Left colon (tissue), 2 donors: Measurements from ENCODE around the gene TCOF1. TPM values are rescaled to one million over a fixed set of nuclear protein-coding genes. Genes with fewer than 3 reads are reported as not detected.

ENCODE experiments used
- ATAC-seq: fragments of 200-7000 bp; cut with Tn5 transposase; one replicate; pipeline ENCODE4 v1.9.1; 2020; ENCODE audit warnings: mild to moderate bottlenecking, moderate library complexity
- DNase-seq, 2 donors: peaks; one replicate each; pipeline ENCODE4 v3.0.0-alpha.2; 2020
- intact Hi-C, 2 donors: fragments of 100-400 bp; cut with DNase I in 1 of 2; cut with micrococcal nuclease in 1 of 2; formaldehyde crosslinking; loops; one replicate each; pipeline versions ENCODE4 v1.11.2 to v1.14.0; 2022; cut with DNase I, micrococcal nuclease
- long read RNA-seq: library from polyadenylated mRNA; unstranded; transcript quantifications from one replicate; pipeline ENCODE4 v2.0.0, GENCODE V29; 2021
- total RNA-seq, 2 donors: library from RNA; stranded (reverse); fragmentation: NEBNext Ultra II Directional; extraction: Animal tissue kit (Norgen Biotek cat#: 25700); gene quantifications; one replicate each; pipeline ENCODE4 v1.2.1, GENCODE V29; 2021
- donor health status: DM: no; HTN: no; CAD: no.
- donor health status: DM: yes; HTN: yes; CAD: no.

TCOF1 gene, protein sequence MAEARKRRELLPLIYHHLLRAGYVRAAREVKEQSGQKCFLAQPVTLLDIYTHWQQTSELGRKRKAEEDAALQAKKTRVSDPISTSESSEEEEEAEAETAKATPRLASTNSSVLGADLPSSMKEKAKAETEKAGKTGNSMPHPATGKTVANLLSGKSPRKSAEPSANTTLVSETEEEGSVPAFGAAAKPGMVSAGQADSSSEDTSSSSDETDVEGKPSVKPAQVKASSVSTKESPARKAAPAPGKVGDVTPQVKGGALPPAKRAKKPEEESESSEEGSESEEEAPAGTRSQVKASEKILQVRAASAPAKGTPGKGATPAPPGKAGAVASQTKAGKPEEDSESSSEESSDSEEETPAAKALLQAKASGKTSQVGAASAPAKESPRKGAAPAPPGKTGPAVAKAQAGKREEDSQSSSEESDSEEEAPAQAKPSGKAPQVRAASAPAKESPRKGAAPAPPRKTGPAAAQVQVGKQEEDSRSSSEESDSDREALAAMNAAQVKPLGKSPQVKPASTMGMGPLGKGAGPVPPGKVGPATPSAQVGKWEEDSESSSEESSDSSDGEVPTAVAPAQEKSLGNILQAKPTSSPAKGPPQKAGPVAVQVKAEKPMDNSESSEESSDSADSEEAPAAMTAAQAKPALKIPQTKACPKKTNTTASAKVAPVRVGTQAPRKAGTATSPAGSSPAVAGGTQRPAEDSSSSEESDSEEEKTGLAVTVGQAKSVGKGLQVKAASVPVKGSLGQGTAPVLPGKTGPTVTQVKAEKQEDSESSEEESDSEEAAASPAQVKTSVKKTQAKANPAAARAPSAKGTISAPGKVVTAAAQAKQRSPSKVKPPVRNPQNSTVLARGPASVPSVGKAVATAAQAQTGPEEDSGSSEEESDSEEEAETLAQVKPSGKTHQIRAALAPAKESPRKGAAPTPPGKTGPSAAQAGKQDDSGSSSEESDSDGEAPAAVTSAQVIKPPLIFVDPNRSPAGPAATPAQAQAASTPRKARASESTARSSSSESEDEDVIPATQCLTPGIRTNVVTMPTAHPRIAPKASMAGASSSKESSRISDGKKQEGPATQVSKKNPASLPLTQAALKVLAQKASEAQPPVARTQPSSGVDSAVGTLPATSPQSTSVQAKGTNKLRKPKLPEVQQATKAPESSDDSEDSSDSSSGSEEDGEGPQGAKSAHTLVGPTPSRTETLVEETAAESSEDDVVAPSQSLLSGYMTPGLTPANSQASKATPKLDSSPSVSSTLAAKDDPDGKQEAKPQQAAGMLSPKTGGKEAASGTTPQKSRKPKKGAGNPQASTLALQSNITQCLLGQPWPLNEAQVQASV (N-terminal part only)
- 10 to 100 TPM; 14.6 to 21.7 TPM for total RNA-seq
- long read RNA-seq, partial matches to known transcripts = 13 of 22 reads
- long read RNA-seq, other reads (novel, unspliced or antisense) = 9 of 22 reads

DNA sequence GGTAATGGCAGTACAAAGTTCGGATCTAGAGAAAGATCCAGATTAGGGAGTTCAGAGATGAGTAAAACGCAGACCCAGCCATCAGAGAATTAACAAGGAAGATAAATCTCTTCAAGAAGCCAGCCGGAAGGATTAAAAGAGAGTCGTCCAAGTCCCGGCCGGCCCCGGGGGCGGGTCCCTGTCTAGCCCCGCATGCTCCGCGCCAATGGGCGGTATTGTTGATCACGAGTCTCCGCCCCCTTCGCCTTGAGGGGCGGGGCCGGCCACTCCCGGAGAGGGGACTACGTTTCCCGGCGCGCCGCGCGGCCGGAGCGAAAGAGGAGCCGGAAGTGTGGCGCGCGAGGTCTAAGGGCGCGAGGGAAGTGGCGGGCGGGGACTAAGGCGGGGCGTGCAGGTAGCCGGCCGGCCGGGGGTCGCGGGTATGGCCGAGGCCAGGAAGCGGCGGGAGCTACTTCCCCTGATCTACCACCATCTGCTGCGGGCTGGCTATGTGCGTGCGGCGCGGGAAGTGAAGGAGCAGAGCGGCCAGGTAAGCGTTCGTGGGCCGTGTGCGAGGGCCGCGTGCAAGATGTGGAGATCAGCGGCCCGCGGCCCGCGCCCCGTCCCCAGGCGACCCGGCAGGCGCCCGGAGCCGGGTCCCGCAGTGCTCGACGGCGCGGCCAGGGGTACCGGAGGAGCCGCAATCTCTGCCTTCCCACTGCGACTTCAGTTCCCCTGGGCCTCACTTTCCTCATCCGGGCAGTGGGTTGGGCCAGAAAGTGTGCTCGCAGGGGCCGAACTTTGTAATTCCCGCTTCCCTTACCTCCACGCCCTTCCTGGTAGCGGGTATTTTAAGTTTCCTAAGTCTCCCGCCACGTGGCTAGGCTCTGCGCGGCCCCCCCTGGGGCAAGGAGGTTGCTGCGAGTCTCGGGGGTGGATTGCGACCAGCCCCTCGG, at the start of gene TCOF1:
TSS of gene TCOF1 (plus strand) at position 372 of the 935 bp plus-strand sequence. CDS start at position 422, 50 bp downstream.
- intact Hi-C loops = no loop called here
- ATAC-seq (peak; percentile 93), DNase-seq (peak; percentile 96 to 99)

DNA sequence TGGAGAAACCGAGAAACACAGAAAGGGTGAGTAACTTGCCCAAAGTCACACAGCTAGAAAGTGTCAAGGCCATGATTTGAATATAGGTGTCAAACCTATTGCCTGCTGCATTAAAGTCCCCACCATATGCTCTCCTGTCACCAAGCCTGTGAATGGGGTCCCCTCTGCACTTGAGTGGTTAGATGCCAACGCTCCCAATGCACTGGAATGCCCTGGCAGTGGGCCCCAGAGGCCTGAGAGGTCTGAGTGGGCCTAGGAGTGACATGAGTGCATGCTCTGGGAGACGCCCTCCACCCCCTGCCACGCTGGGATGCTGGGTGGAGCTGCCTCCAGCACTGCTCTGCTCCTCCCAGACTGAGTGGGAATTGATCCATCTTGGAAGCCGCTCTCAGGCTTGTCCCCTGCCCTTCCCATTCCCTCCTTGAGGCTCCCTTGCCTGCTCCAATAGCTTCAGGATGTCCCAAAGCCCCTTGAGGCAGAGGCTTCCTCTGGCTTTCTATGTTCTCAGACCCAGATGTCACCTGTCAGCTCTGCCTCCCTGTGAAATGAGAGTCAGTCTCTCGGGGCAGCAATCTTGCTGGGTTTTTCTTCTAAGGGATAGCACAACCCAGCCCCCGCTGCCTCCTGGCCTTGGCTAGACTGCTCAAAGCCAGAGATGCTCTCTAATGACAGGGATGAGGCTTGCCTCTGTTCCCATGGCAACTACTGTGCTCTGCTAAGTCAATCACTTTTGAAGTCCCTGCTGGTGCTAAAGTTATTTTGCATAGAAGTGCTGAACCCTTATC, 48.2 kb upstream of the TCOF1 start:
- no peak for DNase-seq
- intact Hi-C loops = no loop called here
- no peak for ATAC-seq

DNA sequence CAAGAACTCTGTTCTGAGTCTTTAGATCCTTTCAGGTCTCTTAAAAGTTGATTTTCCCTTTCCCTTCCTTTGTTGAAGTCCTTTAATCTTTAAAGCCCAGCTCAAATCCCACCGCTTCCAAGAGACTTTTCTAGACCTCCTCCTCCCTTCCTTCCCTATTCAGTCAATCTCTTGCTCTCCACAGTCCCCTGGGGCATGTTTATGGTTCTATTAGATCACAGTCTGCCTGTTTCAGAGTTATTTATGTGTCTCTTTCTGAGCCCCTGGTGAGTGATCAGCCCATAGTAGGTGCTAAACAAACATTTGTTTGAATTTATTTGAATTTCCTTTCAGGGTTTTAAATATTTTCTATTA, 47.6 kb upstream of the TCOF1 start:
- intact Hi-C loops = no loop called here

DNA sequence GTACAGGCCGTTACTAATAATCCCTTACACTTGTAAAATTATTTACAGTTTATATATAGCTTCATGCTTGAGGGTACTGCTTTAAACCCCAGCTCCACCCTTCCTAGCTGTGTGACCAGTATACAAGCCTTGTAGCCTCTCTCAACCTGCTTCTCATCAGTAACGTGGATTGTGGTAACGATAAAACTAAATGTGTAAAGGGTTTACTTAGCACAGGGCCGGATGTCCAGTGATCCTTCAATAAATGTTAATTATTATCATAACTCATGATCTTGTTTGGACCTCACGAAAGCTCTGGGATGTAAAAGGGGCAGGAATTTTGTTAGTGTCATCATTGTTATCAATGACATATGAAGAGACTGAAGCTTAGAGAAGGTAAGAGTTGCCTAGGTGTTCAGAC, 47.3 kb upstream of the TCOF1 start:
- ATAC-seq (no peak), DNase-seq (no peak)
- intact Hi-C loops = no loop called here

More for the DNA sequence above, 47.6 kb upstream of the TCOF1 start:
- DNase-seq = no peak
- ATAC-seq = no peak

DNA sequence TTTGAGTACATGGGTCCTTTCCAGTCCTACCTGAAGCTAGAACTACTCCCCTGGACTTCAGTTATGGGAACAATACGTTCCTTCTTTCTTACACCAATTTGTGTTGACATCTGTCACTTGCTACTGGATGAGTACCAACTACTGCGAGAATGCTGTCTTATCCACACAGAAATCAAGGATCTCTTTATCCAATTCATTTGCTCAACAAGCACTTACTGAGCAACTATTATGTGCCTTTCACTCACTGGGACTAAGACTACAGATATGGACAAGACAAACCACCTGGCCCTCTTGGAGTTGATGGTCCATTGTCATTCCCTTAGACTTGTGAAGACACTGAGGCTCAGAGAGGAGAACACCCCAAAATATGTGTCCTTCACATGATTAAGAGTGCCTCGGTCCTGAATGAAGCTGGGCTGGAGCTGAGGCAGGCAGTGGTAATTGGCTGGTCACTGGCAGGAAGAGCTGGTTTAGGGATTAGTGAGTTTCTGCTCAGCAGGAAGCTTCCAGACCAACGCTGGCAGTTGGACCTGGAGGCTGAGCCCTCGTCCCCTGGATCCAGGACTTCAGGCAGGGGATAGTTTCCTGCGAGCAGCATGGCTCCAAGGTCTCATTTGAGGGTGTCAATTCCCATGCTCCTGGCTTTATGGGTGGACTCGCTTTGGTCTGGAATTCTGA, 46.3 kb upstream of the TCOF1 start:
- ATAC-seq (no peak), DNase-seq (no peak)
- intact Hi-C loops = no loop called here

DNA sequence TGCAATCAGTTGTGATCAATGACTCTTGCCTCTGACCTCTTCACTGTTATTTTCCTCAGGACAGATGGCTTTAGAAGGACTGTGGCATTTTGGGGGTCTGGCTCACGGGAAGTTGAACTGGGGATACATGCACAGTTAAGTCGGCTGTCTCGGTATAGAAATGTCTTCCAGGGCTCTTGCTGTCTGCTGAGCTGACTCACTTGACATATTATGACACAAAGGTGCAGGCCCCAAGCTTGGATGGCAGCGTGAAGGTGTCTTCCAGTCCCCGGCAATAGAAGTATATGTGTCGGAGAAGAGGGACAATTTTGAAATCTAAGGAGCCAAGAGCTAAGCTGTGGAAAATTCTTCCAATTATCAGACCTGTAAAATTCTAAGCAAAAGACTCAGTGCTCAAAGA, 45.0 kb upstream of the TCOF1 start:
- intact Hi-C loops = no loop called here
- ATAC-seq = no peak

DNA sequence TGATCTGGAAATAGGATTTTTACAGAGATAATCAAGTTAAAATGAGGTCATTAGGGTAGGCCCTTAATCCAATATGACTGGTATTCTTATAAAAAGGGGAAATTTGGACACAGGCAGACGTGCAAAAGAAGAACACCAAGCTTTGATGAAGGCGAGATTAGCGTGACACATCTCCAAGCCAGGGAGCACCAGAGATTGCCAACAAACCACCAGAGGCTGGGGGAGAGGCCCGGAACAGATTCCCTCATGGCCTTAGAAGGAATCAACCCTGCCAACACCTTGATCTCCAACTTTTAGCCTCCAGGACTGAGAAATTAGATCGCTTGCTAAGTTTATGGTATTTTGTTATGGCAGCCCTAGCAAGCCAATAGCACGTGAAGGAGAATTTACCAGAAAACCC, 44.0 kb upstream of the TCOF1 start:
- ATAC-seq (no peak), DNase-seq (no peak)
- intact Hi-C loops = no loop called here

More for the DNA sequence above, 45.0 kb upstream of the TCOF1 start:
- no peak for DNase-seq

DNA sequence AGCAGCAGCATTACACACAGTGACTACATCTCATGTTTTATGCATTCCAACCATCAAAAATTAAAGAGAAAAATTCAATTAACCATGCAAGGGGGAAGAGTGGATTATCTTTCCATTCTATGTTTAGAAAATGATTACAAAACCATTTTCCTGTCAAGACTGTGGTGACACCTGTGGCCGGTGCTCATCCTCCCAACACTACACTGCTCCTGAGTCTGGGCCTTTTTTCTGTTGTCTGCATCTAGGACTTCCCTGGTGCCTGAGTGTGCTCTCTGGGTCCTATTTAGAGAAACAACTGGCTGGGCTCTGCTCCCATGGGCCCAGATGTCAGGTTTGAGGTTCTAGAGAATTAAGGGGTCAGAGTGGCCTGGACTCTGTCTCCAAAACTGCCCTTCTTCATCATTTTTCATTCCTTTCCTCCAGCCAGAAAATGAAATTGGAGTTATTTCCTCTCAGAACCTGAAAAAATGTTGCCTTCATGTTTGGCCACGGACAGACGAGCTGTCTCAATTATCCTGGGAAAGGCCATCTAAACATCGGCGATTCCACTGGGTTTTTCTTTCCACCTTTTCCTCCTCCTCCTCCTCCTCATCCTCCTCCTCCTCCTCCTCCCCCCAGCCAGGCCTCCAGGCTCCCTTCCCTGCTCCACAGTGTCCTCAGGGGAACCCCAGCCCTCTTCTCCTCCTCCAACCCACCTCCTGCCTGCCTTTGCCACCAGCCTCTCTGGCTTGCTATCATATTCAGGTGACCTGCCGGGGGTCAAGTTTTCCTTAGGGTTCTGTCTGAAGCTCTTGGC, 43.4 kb upstream of the TCOF1 start:
- DNase-seq (no peak), ATAC-seq (no peak)
- intact Hi-C loops = no loop called here

DNA sequence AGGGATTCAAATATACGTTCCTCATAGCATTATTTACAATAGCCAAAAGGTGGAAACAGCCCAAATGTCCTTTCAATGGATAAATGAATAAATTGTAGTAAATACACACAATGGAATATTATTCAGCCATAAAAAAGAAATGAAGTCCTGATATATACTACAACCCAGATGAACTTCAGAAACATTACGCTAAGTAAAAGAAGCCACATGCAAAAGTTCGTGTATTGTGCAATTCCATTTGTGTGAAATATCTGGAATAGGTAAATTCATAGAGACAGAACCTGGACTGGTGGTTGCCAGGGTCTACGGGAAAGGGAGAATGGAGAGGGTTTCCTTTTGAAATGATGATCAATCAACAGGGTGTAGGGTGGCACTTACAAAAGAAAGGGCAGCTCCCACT, 42.3 kb upstream of the TCOF1 start:
- DNase-seq (no peak), ATAC-seq (no peak)
- intact Hi-C loops = no loop called here

DNA sequence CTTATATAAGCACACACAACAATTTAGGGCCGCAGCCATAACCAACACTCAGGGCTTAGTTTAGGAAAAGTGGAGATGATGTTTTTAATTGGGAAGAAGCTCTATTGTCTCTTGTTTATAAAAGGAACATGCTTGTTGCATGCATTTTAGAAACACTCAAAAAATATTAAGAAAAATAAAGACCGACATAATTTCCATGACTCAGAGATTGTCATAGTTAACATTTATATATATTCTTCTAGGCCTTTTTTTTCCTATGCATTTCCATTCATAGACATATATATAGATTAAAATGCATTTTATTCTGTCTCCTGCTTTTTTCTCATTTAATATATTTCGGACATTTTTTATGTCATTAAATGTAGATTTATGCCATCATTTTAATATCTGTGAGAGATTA, 41.2 kb upstream of the TCOF1 start:
- ATAC-seq (no peak), DNase-seq (no peak)
- intact Hi-C loops = no loop called here

DNA sequence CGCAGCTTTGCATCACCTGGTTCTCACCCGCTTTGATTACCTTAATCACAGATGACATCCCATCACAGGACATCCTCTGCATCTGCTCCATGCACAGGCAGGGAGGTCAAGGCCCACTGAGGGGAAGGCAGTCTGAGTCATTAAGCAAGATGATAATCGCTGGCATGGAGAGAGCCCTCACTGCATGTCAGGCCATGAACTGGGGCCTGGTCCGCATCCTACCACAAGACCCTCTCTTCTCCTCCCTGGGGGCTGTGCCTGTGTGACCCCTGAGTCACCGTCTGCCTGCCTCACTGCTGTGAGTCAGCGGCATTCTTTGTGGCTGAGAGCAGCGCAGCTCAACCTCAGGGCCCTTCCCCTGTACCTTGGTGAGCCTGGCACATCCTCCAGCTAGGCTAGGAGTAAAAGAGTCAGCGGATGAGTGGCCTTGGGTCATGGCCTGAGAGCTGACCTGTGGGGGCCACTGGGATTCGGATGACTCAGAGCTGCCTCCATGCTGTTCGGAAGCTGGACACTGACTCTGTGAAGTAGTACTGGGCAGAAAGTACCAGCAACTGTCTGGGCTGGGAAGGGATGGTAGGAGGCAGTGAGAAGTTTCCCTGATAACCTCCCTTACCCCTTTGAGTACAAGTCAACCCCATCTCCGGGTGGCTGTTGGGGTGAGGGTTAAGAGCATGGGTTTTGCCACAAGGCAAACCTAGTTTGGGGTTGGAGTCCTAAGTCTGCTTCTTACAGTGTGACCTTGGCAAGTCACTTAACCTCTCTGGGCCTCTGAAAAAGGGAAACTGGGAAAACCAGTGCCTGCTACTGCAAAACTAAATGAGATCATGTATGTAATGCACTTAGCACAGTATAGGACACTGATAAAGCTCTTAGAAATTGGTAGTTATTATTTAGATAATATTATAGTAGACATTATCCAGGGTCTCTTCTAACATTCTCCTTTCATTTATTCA, 40.2 kb upstream of the TCOF1 start:
- intact Hi-C loops = no loop called here
- DNase-seq (no peak), ATAC-seq (no peak)

DNA sequence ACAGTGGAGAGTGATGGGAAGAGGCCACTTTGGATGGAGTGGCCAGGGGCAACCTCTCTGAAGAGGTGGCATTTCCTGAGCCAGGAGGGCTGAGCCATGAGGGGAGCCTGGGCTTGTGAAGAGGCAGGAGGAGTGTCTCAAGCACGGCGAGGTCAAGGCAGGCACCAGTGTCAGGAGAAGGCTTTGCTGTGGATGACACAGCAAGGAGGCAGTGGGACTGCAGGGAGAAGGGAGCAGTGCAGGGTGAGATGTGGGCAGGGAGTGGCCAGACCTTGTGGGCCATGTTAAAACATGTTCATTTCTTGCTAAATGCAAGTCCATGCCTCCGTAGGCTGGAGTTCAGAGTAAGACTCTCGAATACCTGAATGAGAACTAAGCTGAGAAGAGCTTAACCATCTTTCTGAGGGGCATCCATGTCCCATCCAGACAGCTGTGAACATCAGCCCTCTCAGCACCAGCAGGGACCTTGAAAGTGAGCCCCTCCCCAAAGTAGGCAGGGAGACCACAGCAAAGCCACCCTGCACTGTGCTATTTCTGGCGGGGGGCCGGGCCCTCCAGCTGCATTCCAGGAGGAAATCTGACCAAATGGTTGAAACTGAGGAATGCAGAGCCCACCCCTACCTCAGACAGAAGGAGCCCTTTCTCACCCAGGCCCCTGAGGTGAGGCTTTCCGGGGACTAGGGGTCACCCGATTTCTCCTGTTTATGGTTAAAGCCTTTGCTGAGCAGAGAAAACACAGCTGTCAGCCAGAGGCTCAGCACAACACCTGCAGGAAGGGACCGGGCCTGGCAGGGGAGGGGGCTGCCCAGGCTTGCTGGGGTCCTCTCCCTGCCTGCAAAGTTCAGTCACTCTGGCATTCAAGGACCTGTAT, 38.6 kb upstream of the TCOF1 start:
- DNase-seq (no peak), ATAC-seq (no peak)
- intact Hi-C loops = no loop called here

DNA sequence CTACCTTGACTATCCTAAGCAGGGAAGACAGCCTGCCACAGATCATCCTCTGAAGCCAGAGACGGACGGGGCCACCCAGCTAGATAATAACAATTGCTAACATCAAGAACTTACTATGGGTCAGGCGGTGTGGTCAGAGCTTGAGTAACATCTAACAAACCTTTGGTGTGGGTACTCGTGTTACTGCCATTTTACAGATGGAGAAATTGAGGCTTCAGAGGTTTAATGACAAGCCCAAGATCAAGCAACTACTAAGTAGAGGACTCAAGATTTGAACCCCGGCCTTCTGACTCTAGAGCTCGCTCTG, 38.1 kb upstream of the TCOF1 start:
- no peak for DNase-seq
- intact Hi-C loops = no loop called here

DNA sequence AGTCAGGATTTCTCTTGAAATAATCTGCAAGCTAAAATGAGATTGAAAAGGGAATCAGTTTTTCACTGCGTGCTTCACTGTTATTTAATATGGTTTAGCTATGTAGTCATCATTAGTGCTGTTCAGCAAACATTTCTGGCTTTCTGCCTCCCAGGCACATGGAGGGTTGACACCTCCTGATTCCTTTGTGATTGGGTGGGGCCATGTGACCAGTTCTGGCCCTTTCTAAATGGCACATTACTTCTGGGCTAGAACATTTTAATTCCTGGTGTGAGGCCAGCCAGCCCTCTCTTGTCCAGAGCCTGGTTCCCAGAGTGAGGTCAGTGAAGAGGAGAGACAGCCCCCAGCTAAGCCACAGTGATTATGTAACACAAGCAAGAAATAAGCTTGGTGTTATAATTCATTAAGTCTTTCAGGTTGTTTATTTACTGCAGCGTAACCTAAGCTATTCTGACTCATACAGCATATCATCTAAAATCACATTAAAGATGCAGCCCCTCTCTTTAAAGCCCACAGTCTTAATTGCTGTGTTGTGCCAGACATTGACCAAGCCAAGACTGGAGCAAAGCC, 37.4 kb upstream of the TCOF1 start:
- ATAC-seq = no peak
- intact Hi-C loops = no loop called here

More for the DNA sequence above, 38.1 kb upstream of the TCOF1 start:
- ATAC-seq = no peak

More for the DNA sequence above, 37.4 kb upstream of the TCOF1 start:
- peak; percentile 26 to 57 for DNase-seq
